HG03521 (cell line): Measurements from ENCODE around the gene KRT81.
"Not testable (repeated sequence)": the region's sequence is repeated elsewhere in the genome, so short reads cannot be mapped to it uniquely, and the experiment has no call there.

Experiments used
- ATAC-seq: cut with Tn5 transposase; IDR thresholded peaks from one replicate; pipeline ENCODE4 v1.9.1; 2021; ENCODE audit warnings: mild to moderate bottlenecking, moderate library complexity; ENCODE audit not compliant: unreplicated experiment

The KRT81 gene

GRCh38 chr12:52318241-52318990 lies 27.1 kb upstream of the KRT81 start:
- no peak for ATAC-seq

- ATAC-seq = no peak
These were observed 26.2 kb upstream of the KRT81 start for GRCh38 chr12:52317468-52318052.

- ATAC-seq = no peak
These were observed 25.4 kb upstream of the KRT81 start for GRCh38 chr12:52316701-52317100.

- ATAC-seq = no peak
These were observed 25.0 kb upstream of the KRT81 start for GRCh38 chr12:52316290-52316689.

GRCh38 chr12:52315721-52316120 lies 24.4 kb upstream of the KRT81 start:
- ATAC-seq = not testable (repeated sequence)

GRCh38 chr12:52314511-52314910 lies 23.2 kb upstream of the KRT81 start:
- no peak for ATAC-seq

GRCh38 chr12:52313926-52314325 lies 22.6 kb upstream of the KRT81 start:
- ATAC-seq = no peak

- ATAC-seq = no peak
These were observed 22.1 kb upstream of the KRT81 start for GRCh38 chr12:52313461-52313860.

GRCh38 chr12:52312086-52312485 lies 20.8 kb upstream of the KRT81 start:
- no peak for ATAC-seq

GRCh38 chr12:52311285-52311648 lies 19.9 kb upstream of the KRT81 start:
- ATAC-seq = no peak

GRCh38 chr12:52310622-52311284 lies 19.4 kb upstream of the KRT81 start:
- ATAC-seq = no peak

- ATAC-seq = no peak
These were observed 17.6 kb upstream of the KRT81 start for GRCh38 chr12:52308806-52309425.

GRCh38 chr12:52307836-52308805 lies 16.8 kb upstream of the KRT81 start:
- no peak for ATAC-seq

GRCh38 chr12:52306731-52307130 lies 15.4 kb upstream of the KRT81 start:
- no peak for ATAC-seq

- no peak for ATAC-seq
These were observed 14.8 kb upstream of the KRT81 start for GRCh38 chr12:52305921-52306705.

- ATAC-seq = peak; percentile 74
These were observed 13.6 kb upstream of the KRT81 start for GRCh38 chr12:52304941-52305411.

GRCh38 chr12:52302242-52302914 lies 11.0 kb upstream of the KRT81 start:
- ATAC-seq = not testable (repeated sequence)

GRCh38 chr12:52301721-52302120 lies 10.4 kb upstream of the KRT81 start:
- ATAC-seq = not testable (repeated sequence)
